K562 (cell line): ENCODE data around the gene KLK13. TPM values are rescaled to one million over a fixed set of nuclear protein-coding genes. Genes with fewer than 3 reads are reported as not detected.

ENCODE experiments used
- ATAC-seq: fragments of 200-7000 bp; cut with Tn5 transposase; 3 replicates; pipeline ENCODE4 v1.9.1; 2020; ENCODE audit warnings: moderate library complexity
- BruUV-seq: library from RNA; stranded (reverse); fragments of 400-500 nt; replicated peaks from 2 replicates; lab custom pipeline; 2021; lab: Mats Ljungman, UMichigan
- CTCF ChIA-PET: fragments of 300-600 bp; formaldehyde crosslinking; extraction: SDS; loops from one replicate; lab custom pipeline; 2021; ENCODE audit warnings: low intra/inter-chr PET ratio; lab: Yijun Ruan, JAX
- POLR2A ChIA-PET: fragments of 300-600, 350-650 bp; sonication (Branson Sonifier 250); formaldehyde crosslinking; extraction: SDS; loops from one replicate; lab custom pipeline; 2021; ENCODE audit warnings: antibody characterized with exemption, inconsistent platforms; lab: Yijun Ruan, JAX
- DNase-seq, 4 experiments: peaks; one replicate each; pipeline versions ENCODE4 v3.0.0 to v3.0.0-alpha.2; 2011 to 2018; ENCODE audit warnings: low spot score in 3 of 4, mixed read lengths in 3 of 4; ENCODE audit errors: extremely low read depth in 1 of 4
- FAIRE-seq: peaks from 2 replicates; lab custom pipeline; 2011; peaks lifted over from hg19 to GRCh38; lab: Jason Lieb, UNC
- H2AFZ ChIP-seq: 2 replicates; pipeline ENCODE4 v1.6.0; 2011; ENCODE audit warnings: low read depth, low read length, control low read depth, inconsistent platforms
- H3K27ac ChIP-seq: fragments of 200-600 bp; 3 replicates; pipeline ENCODE4 v1.8.0; 2011; ENCODE audit warnings: low read depth, mild to moderate bottlenecking, control low read depth, inconsistent platforms, low read length, moderate library complexity, mixed read lengths; ENCODE audit errors: extremely low read depth
- H3K27me3 ChIP-seq, 2 experiments: fragments of 300-600 bp in 1 of 2; 2 replicates in 1 of 2; 3 replicates in 1 of 2; pipeline versions ENCODE4 v1.6.0 to v1.8.0; 2011; ENCODE audit warnings: inconsistent platforms in 2 of 2, low read length in 2 of 2, mild to moderate bottlenecking in 1 of 2, mixed read lengths in 1 of 2, moderate library complexity in 1 of 2; ENCODE audit not compliant: control insufficient read depth in 2 of 2, insufficient read depth in 2 of 2
- H3K36me3 ChIP-seq: fragments of 300-600 bp; 3 replicates; pipeline ENCODE4 v1.8.0; 2011; ENCODE audit warnings: mild to moderate bottlenecking, low read length, inconsistent platforms; ENCODE audit not compliant: control insufficient read depth, insufficient read depth
- H3K4me1 ChIP-seq, 2 experiments: fragments of 200-600 bp in 1 of 2; replicated peaks in 1 of 2; 2 replicates in 1 of 2; 3 replicates in 1 of 2; pipeline versions ENCODE4 v1.5.1 to v1.8.0; 2011; ENCODE audit warnings: inconsistent platforms in 2 of 2, low read length in 2 of 2, mild to moderate bottlenecking in 1 of 2, mixed read lengths in 1 of 2, moderate library complexity in 1 of 2; ENCODE audit not compliant: control insufficient read depth in 2 of 2, insufficient read depth in 2 of 2
- H3K4me2 ChIP-seq: 2 replicates; pipeline ENCODE4 v1.6.1; 2011; ENCODE audit warnings: low read length, control low read depth, inconsistent platforms, mixed read lengths; ENCODE audit not compliant: insufficient read depth
- H3K4me3 ChIP-seq: fragments of 200-600 bp; sonication (generic), shearing (Covaris generic); 2 replicates; pipeline ENCODE4 v1.5.1; 2016; ENCODE audit warnings: control low read depth, inconsistent platforms
- H3K79me2 ChIP-seq: fragments of 200-600 bp; 3 replicates; pipeline ENCODE4 v1.8.0; 2011; ENCODE audit warnings: low read length, inconsistent platforms; ENCODE audit not compliant: control insufficient read depth, insufficient read depth
- H3K9ac ChIP-seq, 2 experiments: 2 replicates each; pipeline versions ENCODE4 v1.6.0 to v1.6.1; 2011; ENCODE audit warnings: low read depth in 2 of 2, low read length in 2 of 2, control low read depth in 1 of 2, inconsistent platforms in 1 of 2, mild to moderate bottlenecking in 1 of 2, mixed read lengths in 1 of 2; ENCODE audit not compliant: insufficient read depth in 1 of 2
- H3K9me1 ChIP-seq: one replicate; pipeline ENCODE4 v1.6.0; 2011; ENCODE audit warnings: inconsistent platforms, mild to moderate bottlenecking, low read length, moderate library complexity; ENCODE audit not compliant: control insufficient read depth, insufficient read depth
- H3K9me3 ChIP-seq: replicated peaks from 2 replicates; pipeline ENCODE4 v1.5.1; 2011; ENCODE audit warnings: low read depth, low read length, inconsistent platforms; ENCODE audit not compliant: control insufficient read depth, insufficient read depth
- H4K20me1 ChIP-seq: replicated peaks from 2 replicates; pipeline ENCODE4 v1.6.1; 2011; ENCODE audit warnings: low read length, inconsistent platforms, mixed read lengths; ENCODE audit not compliant: control insufficient read depth, insufficient read depth
- CSDE1 ChIP-seq, 2 experiments: fragments of 450-650 bp; IDR thresholded peaks; 2 replicates each; pipeline ENCODE4 v1.6.1; 2016; ENCODE audit warnings: mild to moderate bottlenecking in 1 of 2
- CXXC5 ChIP-seq: fragments of 250-450 bp; sonication (Bioruptor Pico); IDR thresholded peaks from 2 replicates; pipeline ENCODE4 v1.8.0; 2022; ENCODE audit warnings: inconsistent platforms, mild to moderate bottlenecking, moderate library complexity
- DACH1 ChIP-seq: fragments of 450-650 bp; IDR thresholded peaks from 2 replicates; pipeline ENCODE4 v1.6.1; 2018; ENCODE audit not compliant: partially characterized antibody
- FOXK2 ChIP-seq, 2 experiments: fragments of 450-650 bp; IDR thresholded peaks in 1 of 2; conservative IDR thresholded peaks in 1 of 2; 2 replicates each; pipeline ENCODE4 v1.6.1; 2016; ENCODE audit warnings: low read depth in 2 of 2, mild to moderate bottlenecking in 1 of 2
- FOXM1 ChIP-seq, 2 experiments: fragments of 450-650 bp in 1 of 2; sonication (generic) in 1 of 2; formaldehyde crosslinking in 1 of 2; IDR thresholded peaks; 2 replicates each; pipeline versions ENCODE4 v1.6.1 to v1.9.0; 2017 to 2022; ENCODE audit warnings: low read depth in 2 of 2, mild to moderate bottlenecking in 2 of 2, missing genetic modification reagents in 1 of 2, moderate library complexity in 1 of 2
- FOXP1 ChIP-seq: sonication (generic); formaldehyde crosslinking; IDR thresholded peaks from 2 replicates; pipeline ENCODE4 v1.8.0; 2022; ENCODE audit warnings: mild to moderate bottlenecking, missing genetic modification reagents
- HNRNPK ChIP-seq: fragments of 200-400 bp; formaldehyde crosslinking; IDR thresholded peaks from one replicate; pipeline ENCODE4 v1.6.1; 2018; ENCODE audit warnings: mild to moderate bottlenecking, low read depth, low read length; ENCODE audit not compliant: poor library complexity, severe bottlenecking
- MIER1 ChIP-seq: fragments of 450-650 bp; IDR thresholded peaks from 2 replicates; pipeline ENCODE4 v1.6.1; 2016; ENCODE audit warnings: antibody characterized with exemption, mild to moderate bottlenecking, low read depth
- RAD21 ChIP-seq, 2 experiments: fragments of 250-450 bp in 1 of 2; fragments of 450-650 bp in 1 of 2; sonication (Bioruptor Pico) in 1 of 2; formaldehyde crosslinking in 1 of 2; IDR thresholded peaks in 1 of 2; conservative IDR thresholded peaks in 1 of 2; 2 replicates each; pipeline versions ENCODE4 v1.4.0 to v1.8.0; 2020 to 2022; ENCODE audit warnings: mild to moderate bottlenecking in 2 of 2, moderate library complexity in 1 of 2
- TEAD2 ChIP-seq: fragments of 450-650 bp; IDR thresholded peaks from 2 replicates; pipeline ENCODE4 v1.6.1; 2016; ENCODE audit warnings: missing genetic modification characterization, control low read depth, missing compliant biosample characterization
- ZNF384 ChIP-seq: IDR thresholded peaks from 2 replicates; pipeline ENCODE4 v1.6.1; 2012; ENCODE audit warnings: low read depth, low read length, improper control_type of control experiment
- ZNF408 ChIP-seq: fragments of 250-450 bp; sonication (Bioruptor Pico); IDR thresholded peaks from 2 replicates; pipeline ENCODE4 v1.4.0; 2020; ENCODE audit warnings: low read depth, mild to moderate bottlenecking, moderate library complexity
- ZNF639 ChIP-seq, 2 experiments: fragments of 200-800 bp in 1 of 2; sonication (Bioruptor generic) in 1 of 2; sonication (generic) in 1 of 2; formaldehyde crosslinking in 1 of 2; IDR thresholded peaks in 1 of 2; conservative IDR thresholded peaks in 1 of 2; 2 replicates each; pipeline versions ENCODE4 v1.5.0 to v1.6.1; 2016 to 2020; ENCODE audit warnings: missing compliant biosample characterization in 1 of 2, missing genetic modification characterization in 1 of 2, missing genetic modification reagents in 1 of 2
- ZSCAN32 ChIP-seq: fragments of 450-650 bp; formaldehyde crosslinking; IDR thresholded peaks from 2 replicates; pipeline ENCODE4 v1.4.0; 2020; ENCODE audit warnings: mild to moderate bottlenecking, moderate library complexity
- WGBS: fragments of 100-300 bp; shearing (Covaris generic); methylation state at CpG from one replicate; pipeline ENCODE4 v1.1.6; 2016; ENCODE audit warnings: low coverage, mixed read lengths; ENCODE audit not compliant: insufficient coverage; ENCODE audit errors: missing lambda C conversion rate; 5-methylcytosine and 5-hydroxymethylcytosine counted together
- in situ Hi-C: fragments of 300-500 bp; cut with MboI; formaldehyde crosslinking; loops from 4 replicates; pipeline ENCODE4 v1.15.0; 2018; ENCODE audit warnings: inconsistent platforms, mixed read lengths
- intact Hi-C: fragments of 100-400 bp; cut with micrococcal nuclease; formaldehyde crosslinking; loops from 2 replicates; pipeline ENCODE4 v1.14.2; 2022
- polyA plus RNA-seq, 8 experiments: library from polyadenylated mRNA; depleted of rRNA in 4 of 8; stranded (reverse) in 5 of 8; unstranded in 3 of 8; fragments of >200 nt; fragmentation: Nextera tagmentation in 2 of 8; fragmentation: Illumina TruSeq in 1 of 8; extraction: Ambion mirVana in 2 of 8; extraction: Trizol in 1 of 8; gene quantifications; 2 replicates each; pipeline versions ENCODE4 v1.2.1 to v1.2.3, GENCODE V29; 2011 to 2014; ENCODE audit warnings: inconsistent platforms in 1 of 8, missing spikeins in 1 of 8
- total RNA-seq, 7 experiments: library from RNA; depleted of rRNA in 6 of 7; stranded (reverse); fragments of >200 nt in 6 of 7; fragmentation: Illumina TruSeq in 2 of 7; extraction: Trizol in 2 of 7; gene quantifications; 2 replicates each; pipeline versions ENCODE4 v1.2.1 to v1.2.3, GENCODE V29; 2011 to 2021; ENCODE audit warnings: low replicate concordance in 1 of 7
- TF ChIP-seq, protein P1 (sequence below): fragments of 450-650 bp; formaldehyde crosslinking; IDR thresholded peaks from 2 replicates; pipeline ENCODE4 v1.4.0; 2020; ENCODE audit warnings: mild to moderate bottlenecking, mixed read lengths

Gene KLK13
- total and polyA plus RNA-seq, 9 of the 15 experiments (the other 6 are each of a cell fraction or from before 2014, with no cell fraction given) = 0.72 to 9.0 (median 2.3) TPM

GRCh38 chr19:51016798-51017683 lies 47.9 kb downstream of the KLK13 start:
- peaks cover 5 to 35% of the 10 kb centered on the region in 2 experiments; a peak in 3 of 5 replicates for H3K27me3 ChIP-seq
- in situ Hi-C loops = no loop called here
- BruUV-seq = no TSS peak
- ATAC-seq (peak; percentile 91), DNase-seq (peak; percentile 80 to 85 (median 84)), FAIRE-seq (peak; percentile 79)
- no peaks in the 10 kb centered on the region for H3K36me3 ChIP-seq
- 15% methylated on average over 48 of the region's 68 CpGs for WGBS
- H3K4me2 ChIP-seq = peak overlapping the region; percentile 34
- H3K4me3 ChIP-seq = no peak overlapping the region
- H3K27ac ChIP-seq = no peak overlapping the region
- H3K9me3 ChIP-seq = no peaks in the 10 kb centered on the region
- peaks cover 2% of the 10 kb centered on the region; the same call in 1 of the 2 replicates for H4K20me1 ChIP-seq
- no peak overlapping the region; a peak in 1 of 4 replicates for H3K9ac ChIP-seq
- POLR2A ChIA-PET = interaction anchor here (1.0 to 1.1 kb wide), 2 partner anchors 11 to 18 kb away, joined by 3 to 5 read pairs; no protein-coding TSS in a partner anchor
- H3K9me1 ChIP-seq = no peaks in the 10 kb centered on the region
- H3K79me2 ChIP-seq = no peaks in the 10 kb centered on the region
- peak overlapping the region; percentile 17; the same call in 1 of the 2 replicates for H2AFZ ChIP-seq
- intact Hi-C loops = loop anchor here (2.0 kb wide), 1 partner anchor 86 kb away; no protein-coding TSS in a partner anchor
- CTCF ChIA-PET = interaction anchor here (1.0 to 1.8 kb wide), 3 partner anchors 78 to 87 kb away, joined by 3 to 11 read pairs (median 3); no protein-coding TSS in a partner anchor
- peaks cover 4 to 28% of the 10 kb centered on the region in 2 experiments for H3K4me1 ChIP-seq
- TF ChIP-seq FOXK2 (conservative IDR thresholded peaks at IDR 0.05 in 1 of 2, IDR thresholded peaks at IDR 0.05 in 1 of 2; ENCODE audit: low read depth in 2 of 2) = no peak
- no peak for TF ChIP-seq MIER1
- TF ChIP-seq FOXP1 (CRISPR knock-in tag) = no peak
- TF ChIP-seq FOXM1 (IDR thresholded peaks at IDR 0.05; ENCODE audit: low read depth) = no peak
- TF ChIP-seq FOXM1 (CRISPR knock-in tag; IDR thresholded peaks at IDR 0.05; ENCODE audit: low read depth) = no peak
- no peak for TF ChIP-seq ZNF408 (CRISPR knock-in tag)
- TF ChIP-seq RAD21 (CRISPR knock-in tag; conservative IDR thresholded peaks at IDR 0.05 in 1 of 2, IDR thresholded peaks at IDR 0.05 in 1 of 2) = peak; percentile 45 to 74
- no peak for TF ChIP-seq HNRNPK
- TF ChIP-seq ZSCAN32 (CRISPR knock-in tag) = no peak
- TF ChIP-seq, protein P1, sequence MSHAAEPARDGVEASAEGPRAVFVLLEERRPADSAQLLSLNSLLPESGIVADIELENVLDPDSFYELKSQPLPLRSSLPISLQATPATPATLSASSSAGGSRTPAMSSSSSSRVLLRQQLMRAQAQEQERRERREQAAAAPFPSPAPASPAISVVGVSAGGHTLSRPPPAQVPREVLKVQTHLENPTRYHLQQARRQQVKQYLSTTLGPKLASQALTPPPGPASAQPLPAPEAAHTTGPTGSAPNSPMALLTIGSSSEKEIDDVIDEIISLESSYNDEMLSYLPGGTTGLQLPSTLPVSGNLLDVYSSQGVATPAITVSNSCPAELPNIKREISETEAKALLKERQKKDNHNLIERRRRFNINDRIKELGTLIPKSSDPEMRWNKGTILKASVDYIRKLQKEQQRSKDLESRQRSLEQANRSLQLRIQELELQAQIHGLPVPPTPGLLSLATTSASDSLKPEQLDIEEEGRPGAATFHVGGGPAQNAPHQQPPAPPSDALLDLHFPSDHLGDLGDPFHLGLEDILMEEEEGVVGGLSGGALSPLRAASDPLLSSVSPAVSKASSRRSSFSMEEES (CRISPR knock-in tag) = no peak
- TF ChIP-seq DACH1 = peak; percentile 14
- TF ChIP-seq ZNF639 (CRISPR knock-in tag; conservative IDR thresholded peaks at IDR 0.05 in 1 of 2, IDR thresholded peaks at IDR 0.05 in 1 of 2) = no peak
- 0 out of 2 replicates have a peak, but pooled peaks have one; percentile 44 for TF ChIP-seq ZNF384
- TF ChIP-seq CXXC5 (CRISPR knock-in tag) = 0 out of 2 replicates have a peak, but pooled peaks have one; percentile 9
- no peak for TF ChIP-seq TEAD2 (tag)
- TF ChIP-seq CSDE1 (IDR thresholded peaks at IDR 0.05) = no peak
